ENCODE results near the gene HLCS.

The HLCS gene

DNA sequence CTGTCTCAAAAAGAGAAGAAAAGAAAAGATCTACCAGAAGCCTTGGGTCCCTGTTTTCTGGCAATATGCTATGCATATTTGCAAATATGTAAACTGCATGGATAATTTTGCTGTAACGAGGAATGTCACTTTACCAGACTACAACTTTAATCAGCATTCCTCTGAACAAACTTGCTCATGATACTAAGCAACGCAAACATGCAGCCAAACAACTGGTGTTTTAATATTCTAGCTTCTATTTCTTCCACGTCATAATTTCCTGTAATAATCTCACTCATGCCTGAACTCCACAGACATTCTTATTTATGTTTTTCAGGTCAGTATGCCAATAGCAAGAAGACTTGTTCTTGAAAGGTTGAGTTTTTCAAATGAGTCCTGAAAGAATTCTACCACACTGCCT, 153.4 kb downstream of the HLCS start:
- DNase-seq (ENCODE audit: low read depth, low spot score) = no peak

DNA sequence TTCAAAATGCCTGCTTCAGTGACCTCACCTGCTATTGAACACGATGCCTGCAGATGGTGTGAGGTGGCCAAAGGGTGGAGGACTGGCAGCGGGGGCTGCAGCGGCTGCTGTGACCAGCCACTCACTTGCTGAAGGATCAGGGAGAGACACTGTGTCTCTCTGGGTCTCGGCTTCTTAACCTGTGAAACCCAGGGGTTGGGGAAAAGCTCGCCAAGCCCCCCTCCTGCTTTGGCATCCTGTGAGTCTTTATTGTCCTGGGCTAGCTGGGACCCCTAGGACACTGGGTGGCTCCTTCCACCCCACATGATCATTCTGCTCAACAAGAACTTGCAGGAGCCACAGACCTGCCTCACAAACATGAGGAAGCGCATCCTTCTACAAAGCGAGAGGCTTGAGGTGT, 154.7 kb downstream of the HLCS start:
- no peak for DNase-seq (ENCODE audit: low read depth, low spot score)

DNA sequence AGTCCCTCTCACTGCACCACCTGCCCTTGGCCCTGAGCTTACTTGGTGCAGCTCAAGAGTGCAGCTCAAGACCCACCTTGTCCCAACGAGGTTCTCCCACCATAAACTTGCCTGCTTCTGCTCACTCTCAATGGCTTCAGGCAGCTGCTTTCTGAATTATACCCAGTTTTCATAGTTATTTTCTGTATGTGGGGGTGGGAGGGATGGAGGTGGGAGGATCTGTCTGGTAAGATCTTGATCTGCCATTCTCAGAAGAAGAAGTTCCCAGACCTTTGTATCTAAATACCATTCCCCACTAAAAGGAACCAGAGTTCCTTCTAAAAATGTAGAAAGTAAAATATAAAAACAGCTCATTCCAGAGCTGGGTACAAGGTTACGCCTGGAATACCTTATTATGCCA, 156.0 kb downstream of the HLCS start:
- no peak for DNase-seq (ENCODE audit: low read depth, low spot score)

DNA sequence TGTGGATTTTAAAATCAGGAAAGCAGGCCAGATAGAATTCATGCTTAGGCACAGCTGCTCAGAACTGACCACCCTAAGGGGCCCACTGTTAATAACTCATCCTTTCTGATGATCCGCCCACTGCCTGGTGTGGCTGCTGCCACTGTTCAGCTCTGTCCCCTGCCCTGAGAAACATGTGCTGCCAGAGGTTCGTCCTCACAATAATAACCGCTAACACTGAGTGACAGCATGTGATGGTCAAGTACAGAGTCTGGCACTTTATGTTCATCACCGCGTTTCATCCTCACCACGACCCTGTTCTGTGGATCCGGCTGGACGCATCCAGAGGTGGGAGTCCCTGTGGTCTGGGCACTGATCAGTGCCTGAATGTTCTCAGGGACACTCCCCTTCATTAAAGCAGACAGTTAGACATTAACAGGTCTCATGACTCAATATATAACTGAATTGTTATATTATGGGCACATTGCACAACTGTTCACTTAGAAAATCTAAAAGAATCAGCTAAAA, 159.0 kb downstream of the HLCS start:
- DNase-seq (ENCODE audit: low read depth, low spot score) = no peak

DNA sequence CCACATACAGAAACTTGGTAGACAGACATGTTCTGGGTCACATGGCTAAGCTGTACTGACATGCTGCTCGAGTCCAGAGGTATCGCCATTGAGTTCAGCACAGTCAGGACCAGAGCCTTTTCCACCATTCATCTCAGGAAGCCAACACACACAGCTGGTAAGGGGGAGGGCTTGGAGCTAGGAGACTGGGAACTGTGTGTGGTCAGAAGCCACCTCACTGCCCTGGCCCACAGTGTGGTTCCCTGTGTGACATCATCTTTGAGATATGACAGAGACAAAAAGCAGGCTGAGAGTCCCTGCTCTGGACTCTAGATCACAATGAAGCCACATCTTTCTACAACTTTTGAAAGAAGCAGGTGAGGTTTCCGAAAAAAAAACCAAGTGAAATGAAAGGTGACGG, 160.4 kb downstream of the HLCS start:
- no peak for DNase-seq (ENCODE audit: low read depth, low spot score)

DNA sequence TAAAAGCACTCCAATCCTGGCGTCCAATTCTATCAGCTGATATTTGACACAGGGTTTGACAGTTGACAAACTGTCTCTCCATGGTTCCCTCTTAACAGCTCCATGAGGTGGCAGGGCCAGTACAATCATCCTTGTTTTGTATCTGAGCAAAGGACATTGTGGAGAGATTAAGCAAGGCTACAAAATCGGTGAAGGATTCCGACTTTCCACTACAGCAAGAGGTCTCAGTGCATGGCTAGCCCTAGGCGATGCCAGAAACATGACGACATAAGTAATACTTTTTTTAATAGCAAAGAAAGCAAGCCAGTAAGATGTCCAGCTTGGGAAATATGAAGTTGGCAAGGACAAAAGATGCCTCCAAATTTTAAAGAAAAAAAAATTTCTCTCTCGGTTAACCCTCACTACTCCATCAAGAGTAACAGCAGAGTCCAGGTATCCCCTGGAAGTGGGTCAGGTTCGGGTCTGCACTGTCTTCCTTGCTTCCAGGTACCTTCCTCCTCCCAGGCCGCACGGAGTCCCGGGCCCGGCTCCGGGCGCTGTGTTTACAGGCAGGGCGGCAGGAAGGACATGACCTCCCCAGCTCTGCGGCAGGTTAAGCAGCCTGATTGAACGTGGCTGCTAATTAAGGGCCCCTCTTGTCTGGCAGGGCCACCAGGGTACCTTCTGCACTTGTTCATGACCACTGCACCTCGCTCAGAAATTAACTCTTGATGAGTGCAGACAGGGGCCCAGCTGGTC, 161.4 kb downstream of the HLCS start:
- DNase-seq (ENCODE audit: low read depth, low spot score) = no peak

DNA sequence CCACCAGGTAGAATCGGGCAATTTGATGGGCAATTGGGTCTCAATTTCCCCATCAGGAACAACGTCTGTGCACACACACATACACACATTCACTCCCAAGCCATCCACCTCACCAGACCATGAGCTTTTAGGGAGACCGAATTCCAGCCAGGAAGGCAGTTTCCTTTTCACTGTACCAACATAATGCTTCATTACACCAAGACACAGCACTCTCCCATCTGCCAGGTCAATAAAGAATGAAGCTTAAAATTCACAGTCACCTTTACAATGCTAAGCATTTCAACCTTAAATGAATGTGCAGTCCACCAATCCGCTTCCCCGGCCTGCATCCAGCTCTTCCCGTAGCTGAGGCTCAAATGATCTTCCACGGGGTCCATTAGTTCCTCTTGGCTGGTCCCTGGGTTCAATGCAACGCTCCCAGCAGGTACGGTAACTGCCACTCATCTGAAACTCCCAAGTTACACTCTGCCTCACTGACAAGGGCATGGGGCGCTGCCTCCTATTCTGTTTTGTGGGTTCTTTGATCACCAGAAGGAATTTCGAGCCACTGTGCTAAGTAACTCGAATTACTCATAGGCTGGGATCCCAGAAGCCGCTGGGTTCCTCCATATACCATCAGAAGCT, 162.5 kb downstream of the HLCS start:
- DNase-seq (ENCODE audit: low read depth, low spot score) = no peak

DNA sequence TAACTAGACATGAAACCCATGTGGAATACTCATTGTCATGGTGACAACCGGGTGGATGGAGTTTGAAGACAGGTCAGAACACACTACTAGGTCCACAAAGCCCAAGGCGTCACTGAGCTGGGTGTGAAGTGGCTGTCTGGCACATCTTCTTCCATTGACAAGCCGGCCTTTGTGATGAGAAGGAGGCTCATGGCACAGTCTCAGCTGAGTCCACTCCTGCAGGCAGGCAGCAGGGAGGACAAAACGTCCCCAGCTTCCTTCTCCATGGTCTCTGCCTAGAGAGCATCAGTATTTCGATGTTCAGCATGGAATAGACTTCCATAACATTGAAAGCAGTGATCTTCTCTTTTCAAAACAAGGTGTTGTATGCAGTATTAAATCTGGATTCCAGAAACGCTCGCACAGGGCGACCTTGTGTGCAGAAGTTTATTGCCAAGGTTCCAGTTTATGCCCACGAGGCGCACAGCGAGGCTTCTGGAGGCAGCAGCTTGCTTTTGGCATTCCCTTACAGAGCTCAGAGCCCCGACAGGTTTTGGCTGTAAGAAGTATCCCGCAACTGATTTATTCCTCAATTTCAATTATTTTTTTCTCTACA, 163.3 kb downstream of the HLCS start:
- DNase-seq (ENCODE audit: low read depth, low spot score) = no peak

DNA sequence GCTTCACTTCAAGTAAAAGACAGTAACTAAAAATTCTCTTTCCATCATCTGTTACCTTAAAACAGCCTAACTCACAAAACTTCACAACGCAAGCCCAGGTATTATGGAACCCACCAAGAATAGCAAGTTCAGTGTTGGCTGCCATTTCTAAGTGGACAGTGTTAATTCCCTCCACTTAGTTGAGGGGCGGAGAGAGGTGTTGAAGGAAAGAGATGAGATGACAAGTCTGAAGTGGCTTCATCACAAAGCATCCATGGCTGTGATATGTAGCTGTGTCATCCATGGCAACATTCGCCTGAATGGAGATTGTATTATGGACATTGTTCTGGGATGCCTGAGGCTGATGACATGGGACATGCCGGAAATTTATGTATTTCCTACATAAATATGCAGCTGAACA, 165.7 kb downstream of the HLCS start:
- DNase-seq (ENCODE audit: low read depth, low spot score) = no peak

DNA sequence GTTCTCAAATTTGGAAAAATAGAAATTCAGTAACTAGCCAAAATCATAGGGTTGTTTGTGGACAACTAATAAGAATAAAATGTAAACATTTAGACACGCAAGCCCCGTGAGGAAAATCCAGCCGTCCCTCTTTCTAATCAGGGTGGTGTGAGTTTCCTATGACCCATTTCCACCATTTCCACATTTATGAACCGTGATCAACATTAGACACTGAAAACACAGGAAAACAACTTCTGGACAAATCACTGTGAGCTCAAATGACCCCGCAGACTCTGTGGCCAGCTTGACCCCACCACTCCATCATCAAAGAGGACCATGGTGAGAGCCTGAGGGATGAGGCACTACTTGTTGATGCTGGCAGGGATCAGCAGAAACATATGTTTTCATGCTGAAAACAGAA, 166.6 kb downstream of the HLCS start:
- no peak for DNase-seq (ENCODE audit: low read depth, low spot score)

DNA sequence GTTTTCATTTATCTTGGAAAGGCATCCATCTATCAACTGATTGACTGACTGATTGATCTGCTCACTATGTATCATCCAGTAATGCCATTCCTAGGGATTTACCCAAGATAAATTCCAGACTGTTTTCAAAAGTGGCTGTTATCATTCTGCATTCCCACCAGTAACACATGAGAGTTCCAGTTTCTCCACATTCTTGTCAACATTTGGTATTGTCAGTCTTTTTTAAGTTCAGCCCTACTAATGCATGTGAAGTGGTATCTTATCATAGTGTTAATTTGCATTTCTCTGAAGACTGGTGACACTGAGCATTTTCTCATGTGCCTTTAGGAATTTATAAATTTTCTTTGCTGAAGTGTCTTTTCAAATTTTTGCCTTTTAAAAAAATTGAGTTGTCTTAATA, 168.0 kb downstream of the HLCS start:
- no peak for DNase-seq (ENCODE audit: low read depth, low spot score)

DNA sequence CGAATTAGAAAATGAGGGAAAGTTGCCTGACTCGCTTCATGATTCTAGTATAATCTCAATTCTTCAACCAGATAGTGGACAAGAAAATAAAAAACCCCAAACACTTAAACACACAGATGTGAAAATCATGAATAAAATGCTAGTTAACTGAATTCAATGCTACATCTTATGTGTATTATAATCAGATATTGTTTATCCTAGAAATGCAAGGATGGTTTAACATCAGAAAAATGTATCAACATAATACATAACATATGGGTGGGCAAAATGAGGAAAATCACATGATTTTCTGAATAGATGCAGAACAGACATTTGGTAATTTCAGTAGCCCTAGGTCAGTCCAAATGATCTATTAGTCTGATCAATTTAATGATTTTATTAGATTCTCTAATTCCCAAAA, 170.4 kb downstream of the HLCS start:
- no peak for DNase-seq (ENCODE audit: low read depth, low spot score)

DNA sequence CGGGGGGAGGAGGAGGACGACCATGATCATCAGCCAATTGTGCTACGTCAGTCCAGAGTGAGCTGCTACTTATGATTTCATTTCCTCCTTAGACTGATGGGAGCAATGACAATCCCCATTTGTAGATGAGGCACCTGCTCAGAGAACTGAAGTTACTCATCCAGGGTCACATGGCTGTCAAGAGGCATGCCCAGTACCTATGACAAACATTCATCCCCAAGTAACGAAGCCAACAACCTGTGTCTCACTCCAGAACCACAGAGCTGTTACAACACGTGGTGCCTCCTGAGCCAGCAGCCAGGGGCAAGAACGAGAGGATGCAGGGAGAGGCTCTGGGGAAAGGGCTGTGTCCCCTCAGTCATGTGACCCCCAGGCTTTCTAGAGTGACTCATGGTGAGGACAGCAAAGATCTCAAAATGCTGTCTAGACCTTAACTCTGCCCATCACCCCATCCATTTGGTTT, 173.9 kb downstream of the HLCS start:
- no peak for DNase-seq (ENCODE audit: low read depth, low spot score)

DNA sequence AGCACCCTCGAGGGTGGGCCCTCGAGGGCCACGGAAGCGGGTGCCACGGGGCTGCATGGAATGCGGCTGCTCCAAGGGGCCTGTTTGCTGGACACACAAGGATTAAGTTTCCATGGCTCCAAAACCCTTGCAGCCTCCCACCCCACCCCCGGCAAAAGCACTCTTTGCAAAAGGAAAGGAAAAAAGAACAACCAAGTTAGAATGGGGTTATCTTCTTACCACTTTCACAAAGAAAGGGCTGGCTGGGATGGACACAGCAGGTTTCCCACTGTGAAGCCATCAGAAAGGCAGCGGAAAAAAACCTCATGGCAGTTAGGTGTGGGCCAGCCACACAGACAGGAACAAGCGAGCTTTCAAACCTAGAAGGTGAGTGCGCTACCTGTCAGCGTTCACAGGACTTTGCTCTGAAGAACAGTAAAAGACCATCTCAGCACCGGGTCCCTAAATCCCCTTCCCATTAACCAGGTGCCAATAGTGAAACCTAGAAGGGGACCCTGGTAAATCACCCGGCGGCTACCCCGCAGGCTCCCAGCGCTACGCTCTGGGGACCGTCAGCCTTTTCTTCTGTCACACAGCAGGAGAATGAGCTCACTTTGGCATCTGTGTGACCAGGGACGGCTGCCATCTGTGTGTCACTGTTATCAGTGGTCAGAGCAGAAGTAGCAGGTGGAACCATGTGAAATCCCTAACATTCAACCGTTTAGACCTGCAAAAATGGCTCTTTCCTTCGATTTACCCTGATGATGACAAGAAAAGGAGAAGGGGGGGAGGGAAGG, 174.6 kb downstream of the HLCS start:
- DNase-seq (ENCODE audit: low read depth, low spot score) = no peak

DNA sequence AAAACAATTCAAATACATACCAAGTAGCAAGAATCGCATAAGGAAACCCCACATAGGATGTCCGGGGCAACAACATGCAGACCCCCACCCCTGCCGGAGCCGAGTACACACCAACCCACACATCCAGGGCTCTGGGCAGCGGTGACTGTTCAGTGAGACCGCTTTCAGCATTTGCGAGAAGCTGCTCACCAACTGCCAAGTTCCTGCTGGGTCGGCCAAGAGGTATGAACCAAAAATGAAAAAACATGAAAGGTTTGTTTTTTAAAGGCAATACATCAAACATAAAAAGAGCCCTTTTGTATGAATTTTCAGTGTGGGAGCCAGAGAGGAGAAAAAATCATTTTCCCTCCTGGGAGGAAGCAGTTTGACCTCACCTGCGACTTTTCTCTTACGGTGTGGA, 175.3 kb downstream of the HLCS start:
- no peak for DNase-seq (ENCODE audit: low read depth, low spot score)

DNA sequence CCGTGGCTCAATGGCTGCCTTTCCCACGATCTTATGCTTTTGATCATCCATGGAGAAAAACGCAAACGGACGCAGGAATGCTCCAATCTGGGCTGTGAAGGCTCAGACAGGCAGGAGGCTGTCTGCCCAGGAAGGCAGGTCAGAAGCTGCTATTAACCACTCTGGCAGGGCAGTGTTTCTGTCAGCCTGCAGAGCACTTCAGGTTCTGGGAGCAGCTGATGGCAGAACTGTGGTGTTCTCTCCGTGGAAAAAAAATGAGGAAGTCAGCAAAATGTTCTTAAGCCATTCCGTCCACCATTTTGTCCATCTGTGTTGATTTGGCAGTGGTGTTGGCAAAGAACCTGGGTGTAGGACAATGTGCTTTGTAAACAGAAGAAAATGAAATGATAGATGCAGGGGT, 175.9 kb downstream of the HLCS start:
- no peak for DNase-seq (ENCODE audit: low read depth, low spot score)

DNA sequence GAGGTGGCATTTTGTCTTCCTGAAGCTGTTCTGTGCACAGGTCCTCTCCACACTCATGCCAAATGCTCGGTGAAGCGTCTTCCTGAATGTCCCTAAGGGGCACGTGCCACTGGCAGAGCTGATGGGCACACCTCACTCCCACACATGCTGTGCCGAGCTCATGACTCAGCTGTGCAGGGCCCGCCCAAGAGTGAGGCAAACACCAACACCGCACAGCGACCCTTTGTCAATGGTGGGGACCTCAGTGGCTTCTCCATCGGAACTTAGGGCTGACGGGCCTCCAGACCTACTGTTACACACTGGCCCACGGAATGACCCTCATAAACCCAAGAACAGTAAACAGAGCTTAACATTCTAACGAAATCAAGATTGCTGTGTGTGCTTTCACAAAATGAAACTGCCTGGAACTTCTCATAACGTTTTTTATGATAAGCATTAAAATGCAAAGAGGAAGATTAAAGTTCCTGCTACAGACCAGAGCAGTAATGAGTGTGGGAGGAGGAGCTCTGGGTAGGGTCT, 178.3 kb downstream of the HLCS start:
- DNase-seq (ENCODE audit: low read depth, low spot score) = no peak

DNA sequence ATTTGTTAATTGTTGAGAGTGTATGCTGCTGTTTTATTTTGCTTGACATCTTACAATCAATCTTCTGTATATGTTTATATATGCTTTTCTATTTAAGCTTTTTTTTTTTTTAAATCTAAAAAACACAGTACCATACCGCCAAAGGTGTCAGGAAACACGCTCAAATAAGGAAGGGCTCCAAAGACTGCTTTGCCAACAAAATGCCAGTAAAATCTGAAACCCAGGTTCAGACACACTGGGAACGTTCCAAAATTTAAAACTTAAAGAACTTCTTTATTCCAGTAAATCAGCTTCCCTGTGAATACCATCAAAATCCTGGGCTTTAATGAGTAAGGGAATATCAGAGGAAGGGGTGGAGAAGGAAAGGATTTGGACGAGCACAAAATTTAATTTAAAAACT, 180.3 kb downstream of the HLCS start:
- no peak for DNase-seq (ENCODE audit: low read depth, low spot score)

DNA sequence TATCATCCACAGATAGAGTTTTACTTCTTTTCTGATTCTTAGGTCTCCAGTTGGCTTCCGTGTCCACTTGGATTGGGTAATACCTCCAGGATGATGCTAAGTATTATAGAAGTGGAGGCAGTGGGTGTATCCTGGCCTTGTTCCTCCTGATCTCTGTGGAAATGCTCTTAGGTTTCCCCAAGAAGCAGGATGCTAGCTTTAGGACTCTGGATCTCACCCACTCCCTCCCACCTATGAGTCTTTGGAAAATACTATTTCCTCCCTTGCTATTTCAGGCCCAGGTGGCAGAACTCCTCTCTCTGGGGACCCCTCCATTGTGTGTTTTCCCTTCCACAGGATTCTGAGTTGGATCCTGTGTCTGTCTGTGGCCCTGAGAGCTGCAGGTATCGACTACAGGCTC, 180.9 kb downstream of the HLCS start:
- no peak for DNase-seq (ENCODE audit: low read depth, low spot score)

DNA sequence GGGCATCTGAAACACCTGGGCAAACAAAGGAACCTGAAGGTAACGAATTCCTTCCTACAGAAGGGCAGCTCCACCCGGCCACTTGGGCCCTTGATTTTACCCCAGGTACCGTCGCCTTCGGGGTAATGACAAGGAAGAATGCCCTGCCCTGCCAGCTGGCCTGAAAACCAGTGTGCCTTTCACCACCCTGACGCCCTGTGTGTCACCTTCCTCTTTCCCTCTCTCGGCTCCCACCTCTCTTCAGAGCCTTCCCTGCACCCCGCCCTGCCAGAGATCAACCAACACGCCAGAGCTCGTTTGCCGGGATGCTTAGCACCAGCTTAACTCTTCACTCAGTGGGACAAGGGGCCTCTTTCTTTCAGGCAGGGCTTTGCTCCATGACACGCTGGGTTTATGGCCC, 181.5 kb downstream of the HLCS start:
- DNase-seq (ENCODE audit: low read depth, low spot score) = no peak

DNA sequence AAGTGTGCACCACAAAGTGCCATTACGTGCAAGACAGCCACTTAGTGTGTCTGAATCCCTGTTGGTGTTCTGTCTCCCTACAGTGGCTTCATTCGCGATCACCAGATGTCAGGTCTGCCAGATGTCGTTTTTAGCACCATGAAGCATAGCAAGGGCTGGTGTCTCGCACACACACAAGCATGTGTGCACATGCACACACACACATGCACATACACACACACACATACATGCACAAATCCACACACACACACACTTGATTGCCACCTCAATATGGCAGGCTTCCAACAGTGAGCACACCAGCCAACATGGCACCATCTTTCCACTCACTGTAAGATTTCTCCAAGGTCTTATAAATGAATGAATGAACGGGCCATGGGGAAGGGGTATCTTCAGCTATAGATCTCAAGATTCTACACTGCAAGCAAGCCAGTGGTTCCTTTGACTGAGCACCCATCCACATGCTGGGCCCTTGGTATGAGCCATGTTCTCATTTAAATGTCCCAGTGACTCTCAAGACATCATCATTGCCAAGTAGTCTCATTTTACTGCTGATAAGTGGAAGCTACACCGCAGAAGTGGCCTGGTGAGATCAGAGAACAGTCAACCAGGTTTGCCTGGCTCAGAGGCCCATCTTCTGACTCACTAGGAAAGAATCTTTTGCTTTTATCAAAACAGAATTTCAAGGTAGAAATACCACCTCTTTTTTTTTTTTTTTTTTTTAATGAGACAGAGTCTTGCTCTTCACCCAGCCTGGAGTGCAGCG, 182.7 kb downstream of the HLCS start:
- DNase-seq (ENCODE audit: low read depth, low spot score) = no peak
